ENCODE measurements around the gene DPYD. TPM values are rescaled to one million over a fixed set of nuclear protein-coding genes. Genes with fewer than 3 reads are reported as not detected.

Gene DPYD
- total RNA-seq, 1 experiment from 2014 or later, result 0.46 TPM

DNA sequence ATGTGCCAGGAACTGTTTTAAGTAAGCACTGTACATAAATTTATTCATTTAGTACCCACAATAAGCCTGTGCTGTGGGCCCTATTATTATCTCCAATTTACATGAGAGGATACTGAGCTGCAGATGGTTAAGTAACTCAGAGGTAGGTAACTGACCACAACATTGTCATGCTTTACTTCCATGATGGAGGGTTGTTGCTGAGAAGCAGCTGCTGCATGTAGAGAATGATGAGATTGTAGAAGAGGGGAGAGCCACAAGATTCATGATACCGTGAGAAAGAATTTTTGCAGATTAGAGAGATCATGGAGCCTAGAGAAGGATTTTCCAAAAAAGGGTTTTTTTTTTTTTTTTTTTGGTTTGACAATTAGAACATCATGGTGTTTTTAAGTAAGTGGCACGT is 886.2 kb downstream of the DPYD start (continued):
- no peak for TF ChIP-seq GTF2I (CRISPR knock-in tag; conservative IDR thresholded peaks at IDR 0.05)
- TF ChIP-seq RORB (CRISPR knock-in tag; IDR thresholded peaks at IDR 0.05), result no peak
- TF ChIP-seq CREM (CRISPR knock-in tag; IDR thresholded peaks at IDR 0.05), result no peak

DNA sequence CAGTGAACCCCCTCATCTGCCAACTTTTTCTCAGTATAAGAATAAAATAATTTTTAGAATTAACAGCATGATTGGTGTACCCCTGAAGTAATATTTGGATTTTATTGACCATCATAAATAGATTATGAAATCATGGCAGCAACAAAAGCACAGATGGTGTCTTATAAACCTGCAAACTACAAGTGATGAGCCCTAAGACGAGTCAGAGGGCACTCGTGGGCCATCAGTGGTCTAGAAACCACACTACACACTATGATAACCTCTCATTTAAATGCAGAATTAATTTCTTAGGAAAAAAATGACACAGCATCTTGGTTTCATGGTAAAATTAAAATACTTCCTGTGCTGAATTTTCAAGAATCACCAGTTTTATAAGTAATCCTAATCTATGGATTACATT is 886.9 kb downstream of the DPYD start:
- Mint-ChIP-seq H3K27me3 (ENCODE audit: low read depth) (no peaks in the 10 kb centered on the region), H3K27ac (no peak overlapping the region), H3K36me3 (no peaks in the 10 kb centered on the region), H3K4me3 (no peak overlapping the region), H3K4me1 (no peaks in the 10 kb centered on the region), H3K9me3 (peaks cover 12% of the 10 kb centered on the region)
- POLR2A ChIA-PET, result no interaction called here
- ATAC-seq, result no peak
- no peak for DNase-seq (ENCODE audit: low spot score)
- CTCF ChIA-PET, result no interaction called here
- TF ChIP-seq GRHL2 (CRISPR knock-in tag; IDR thresholded peaks at IDR 0.05; ENCODE audit: insufficient replicate concordance, severe bottlenecking), result no peak
- no peak for TF ChIP-seq PRRX2 (CRISPR knock-in tag; IDR thresholded peaks at IDR 0.05)
- TF ChIP-seq IRF2 (CRISPR knock-in tag; IDR thresholded peaks at IDR 0.05; ENCODE audit: borderline replicate concordance, low read depth), result no peak
- TF ChIP-seq ZNF263 (CRISPR knock-in tag; IDR thresholded peaks at IDR 0.05; ENCODE audit: low read depth), result no peak
- TF ChIP-seq, protein P1, sequence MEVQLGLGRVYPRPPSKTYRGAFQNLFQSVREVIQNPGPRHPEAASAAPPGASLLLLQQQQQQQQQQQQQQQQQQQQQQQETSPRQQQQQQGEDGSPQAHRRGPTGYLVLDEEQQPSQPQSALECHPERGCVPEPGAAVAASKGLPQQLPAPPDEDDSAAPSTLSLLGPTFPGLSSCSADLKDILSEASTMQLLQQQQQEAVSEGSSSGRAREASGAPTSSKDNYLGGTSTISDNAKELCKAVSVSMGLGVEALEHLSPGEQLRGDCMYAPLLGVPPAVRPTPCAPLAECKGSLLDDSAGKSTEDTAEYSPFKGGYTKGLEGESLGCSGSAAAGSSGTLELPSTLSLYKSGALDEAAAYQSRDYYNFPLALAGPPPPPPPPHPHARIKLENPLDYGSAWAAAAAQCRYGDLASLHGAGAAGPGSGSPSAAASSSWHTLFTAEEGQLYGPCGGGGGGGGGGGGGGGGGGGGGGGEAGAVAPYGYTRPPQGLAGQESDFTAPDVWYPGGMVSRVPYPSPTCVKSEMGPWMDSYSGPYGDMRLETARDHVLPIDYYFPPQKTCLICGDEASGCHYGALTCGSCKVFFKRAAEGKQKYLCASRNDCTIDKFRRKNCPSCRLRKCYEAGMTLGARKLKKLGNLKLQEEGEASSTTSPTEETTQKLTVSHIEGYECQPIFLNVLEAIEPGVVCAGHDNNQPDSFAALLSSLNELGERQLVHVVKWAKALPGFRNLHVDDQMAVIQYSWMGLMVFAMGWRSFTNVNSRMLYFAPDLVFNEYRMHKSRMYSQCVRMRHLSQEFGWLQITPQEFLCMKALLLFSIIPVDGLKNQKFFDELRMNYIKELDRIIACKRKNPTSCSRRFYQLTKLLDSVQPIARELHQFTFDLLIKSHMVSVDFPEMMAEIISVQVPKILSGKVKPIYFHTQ (CRISPR knock-in tag; IDR thresholded peaks at IDR 0.05), result no peak
- no peak for TF ChIP-seq ZNF423 (CRISPR knock-in tag; IDR thresholded peaks at IDR 0.05)
- no peak for TF ChIP-seq ETV6 (CRISPR knock-in tag; IDR thresholded peaks at IDR 0.05)
- no peak for TF ChIP-seq NFE2L1 (CRISPR knock-in tag; IDR thresholded peaks at IDR 0.05)
- TF ChIP-seq ZNF138 (CRISPR knock-in tag; conservative IDR thresholded peaks at IDR 0.05), result no peak
- TF ChIP-seq ZMAT4 (CRISPR knock-in tag; IDR thresholded peaks at IDR 0.05), result no peak
- TF ChIP-seq, protein P2, sequence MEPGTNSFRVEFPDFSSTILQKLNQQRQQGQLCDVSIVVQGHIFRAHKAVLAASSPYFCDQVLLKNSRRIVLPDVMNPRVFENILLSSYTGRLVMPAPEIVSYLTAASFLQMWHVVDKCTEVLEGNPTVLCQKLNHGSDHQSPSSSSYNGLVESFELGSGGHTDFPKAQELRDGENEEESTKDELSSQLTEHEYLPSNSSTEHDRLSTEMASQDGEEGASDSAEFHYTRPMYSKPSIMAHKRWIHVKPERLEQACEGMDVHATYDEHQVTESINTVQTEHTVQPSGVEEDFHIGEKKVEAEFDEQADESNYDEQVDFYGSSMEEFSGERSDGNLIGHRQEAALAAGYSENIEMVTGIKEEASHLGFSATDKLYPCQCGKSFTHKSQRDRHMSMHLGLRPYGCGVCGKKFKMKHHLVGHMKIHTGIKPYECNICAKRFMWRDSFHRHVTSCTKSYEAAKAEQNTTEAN (CRISPR knock-in tag; IDR thresholded peaks at IDR 0.05), result no peak
- no peak for TF ChIP-seq SMAD3 (CRISPR knock-in tag; IDR thresholded peaks at IDR 0.05; ENCODE audit: borderline replicate concordance)
- no peak for TF ChIP-seq RELA (CRISPR knock-in tag; IDR thresholded peaks at IDR 0.05; ENCODE audit: borderline replicate concordance)

Data from WTC11 (cell line).